IPS-18c (cell line): Measurements from ENCODE around the gene DPYD.
"Not testable (repeated sequence)": the region's sequence is repeated elsewhere in the genome, so short reads cannot be mapped to it uniquely, and the experiment has no call there.

Experiments
- H3K4me3 ChIP-seq: 2 replicates; pipeline ENCODE4 v1.7.0; 2013; ENCODE audit warnings: low read depth, mild to moderate bottlenecking, low read length, moderate library complexity; ENCODE audit not compliant: insufficient read depth
- H3K9me3 ChIP-seq: one replicate; pipeline ENCODE4 v1.6.1; 2013; ENCODE audit warnings: mild to moderate bottlenecking, low read length, moderate library complexity; ENCODE audit not compliant: control insufficient read depth, insufficient read depth

DPYD gene

DNA sequence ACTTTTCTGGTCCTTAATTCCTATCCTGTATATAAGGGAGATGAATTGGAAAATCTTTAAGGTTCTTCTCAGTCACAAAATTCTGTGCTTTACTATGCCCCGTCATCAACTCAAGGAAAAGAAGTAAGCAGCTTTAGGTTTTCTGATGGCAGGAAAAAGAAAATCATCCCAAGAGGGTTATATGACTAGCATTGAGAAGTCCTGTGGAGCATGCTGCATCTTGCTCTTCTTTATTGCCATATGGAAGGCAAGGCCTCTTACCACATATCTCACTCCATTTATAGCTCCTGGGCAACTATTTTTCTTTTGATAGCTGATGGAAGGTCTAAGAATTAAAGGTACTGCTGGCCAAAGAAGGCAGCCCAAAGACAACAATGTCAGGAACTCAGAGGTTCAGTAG is 552.5 kb downstream of the DPYD start:
- Histone ChIP-seq H3K9me3 (no peaks in the 10 kb centered on the region), H3K4me3 (no peak overlapping the region)

DNA sequence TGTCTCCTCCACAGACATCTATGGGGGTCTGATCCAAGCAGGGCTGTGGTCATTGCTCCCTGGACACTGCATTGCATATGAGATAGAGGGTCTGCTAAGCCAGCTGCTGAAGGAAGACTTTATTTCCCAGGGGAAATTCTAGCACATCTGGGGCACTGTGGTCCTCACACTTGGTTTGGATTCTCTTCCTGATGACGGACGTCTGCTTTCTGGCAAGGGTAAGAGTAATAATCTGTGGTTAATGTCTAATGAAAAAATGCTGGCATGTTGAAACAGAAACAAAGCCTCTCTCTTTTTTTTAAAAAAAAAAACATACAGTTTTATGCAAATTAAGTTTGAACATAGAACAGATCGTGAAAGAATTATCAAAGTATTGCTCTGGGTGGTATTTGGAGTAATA is 553.9 kb downstream of the DPYD start:
- Histone ChIP-seq H3K9me3 (no peaks in the 10 kb centered on the region), H3K4me3 (no peak overlapping the region)

DNA sequence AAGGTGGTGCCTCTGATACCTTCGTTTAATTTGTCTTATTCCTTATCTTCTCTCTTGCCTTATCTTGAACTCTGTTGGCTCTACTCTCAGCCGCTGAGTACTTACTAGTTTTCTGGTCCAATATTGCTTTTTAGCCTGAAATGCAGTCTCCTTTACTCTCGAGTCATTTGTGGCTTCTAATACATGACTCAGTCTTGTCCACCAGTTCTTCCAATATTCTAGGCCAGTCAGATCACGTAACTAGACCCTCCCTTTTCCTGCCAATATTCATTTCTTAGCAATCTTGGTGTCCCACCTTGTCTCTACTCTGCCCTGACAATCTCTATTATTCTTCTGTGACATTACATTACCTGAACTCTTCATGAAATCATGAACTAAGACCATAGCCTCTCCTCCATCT is 555.8 kb downstream of the DPYD start:
- Histone ChIP-seq H3K4me3 (no peak overlapping the region), H3K9me3 (no peaks in the 10 kb centered on the region)

DNA sequence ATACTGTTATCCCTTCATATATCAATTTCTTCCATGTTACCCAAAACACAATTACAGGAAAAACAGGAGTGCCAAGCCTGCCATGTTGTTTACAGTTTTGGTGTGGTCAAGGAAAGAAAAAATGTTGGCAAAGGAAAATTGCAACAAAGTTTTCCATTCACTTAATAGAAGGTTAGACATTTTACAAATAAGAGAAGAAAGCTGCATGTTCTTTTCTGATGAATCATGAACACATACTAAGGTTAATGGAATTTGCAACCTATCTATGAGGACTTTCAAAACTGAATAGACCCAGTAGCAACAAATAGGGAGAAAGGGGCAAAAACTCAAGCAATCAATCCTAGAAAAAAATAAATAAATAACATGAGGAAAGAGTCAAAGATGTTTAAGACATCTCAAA is 556.7 kb downstream of the DPYD start:
- H3K4me3 ChIP-seq = no peak overlapping the region

DNA sequence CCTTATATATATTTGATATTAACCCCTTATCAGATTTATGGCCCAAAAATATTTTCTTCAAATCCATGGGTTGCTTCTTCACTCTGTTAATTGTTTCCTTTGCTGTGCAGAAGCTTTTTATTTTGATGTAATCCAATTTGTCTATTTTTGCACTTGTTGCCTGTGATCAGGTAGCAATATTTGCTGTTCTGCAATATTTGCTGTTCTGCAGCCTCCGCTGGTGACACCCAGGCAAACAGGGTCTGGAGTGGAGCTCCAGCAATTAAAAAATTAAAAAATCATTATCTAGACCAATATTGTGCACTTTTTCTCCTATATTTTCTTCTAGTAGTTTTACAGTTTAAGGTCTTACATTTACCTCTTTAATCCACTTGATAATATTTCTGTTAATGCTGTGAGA is 564.5 kb downstream of the DPYD start:
- Histone ChIP-seq H3K9me3 (peaks cover 7% of the 10 kb centered on the region), H3K4me3 (no peak overlapping the region)

More for the DNA sequence above, 556.7 kb downstream of the DPYD start:
- H3K9me3 ChIP-seq = no peaks in the 10 kb centered on the region

DNA sequence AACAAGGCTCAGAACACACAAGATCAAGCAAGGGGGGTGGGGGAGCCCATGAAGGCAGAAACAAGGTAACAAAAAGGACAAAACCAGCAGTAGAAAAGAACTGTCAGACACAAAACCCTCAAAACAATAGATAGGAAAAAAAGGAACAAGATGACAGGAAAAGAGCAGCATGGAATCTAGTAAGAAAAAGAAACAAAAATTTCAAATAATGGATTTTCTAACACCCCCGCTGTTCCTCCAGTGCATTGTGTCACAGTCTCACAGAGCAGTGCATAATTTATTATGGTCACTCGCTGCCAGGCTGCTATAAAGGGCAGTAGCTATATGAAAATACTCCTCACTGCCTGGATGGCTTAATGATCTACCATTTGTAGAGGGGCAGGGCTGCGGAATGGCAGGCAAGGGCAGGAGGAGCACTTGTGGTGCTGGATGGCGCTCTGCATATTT is 567.9 kb downstream of the DPYD start:
- Histone ChIP-seq H3K9me3 (peaks cover 6% of the 10 kb centered on the region), H3K4me3 (no peak overlapping the region)

DNA sequence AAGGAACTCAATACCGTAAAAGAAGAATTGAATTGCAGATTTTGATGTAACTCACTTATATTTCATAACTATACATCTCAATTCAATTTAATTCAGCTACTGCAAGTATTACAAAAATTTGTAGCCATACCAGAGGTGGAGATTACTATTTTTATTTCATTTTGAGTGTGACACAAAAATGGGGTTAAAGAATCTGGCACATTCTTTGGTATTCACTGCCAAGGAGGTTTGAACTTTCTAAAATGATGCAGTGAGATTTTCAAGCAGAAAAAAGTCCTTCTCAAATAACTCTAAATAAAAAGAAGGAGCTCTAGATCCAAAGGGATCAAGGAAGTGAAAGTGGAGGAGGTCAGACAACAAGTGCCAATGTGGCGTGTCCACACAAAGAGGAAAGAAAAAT is 569.0 kb downstream of the DPYD start:
- H3K4me3 ChIP-seq = no peak overlapping the region
- no peaks in the 10 kb centered on the region for H3K9me3 ChIP-seq

DNA sequence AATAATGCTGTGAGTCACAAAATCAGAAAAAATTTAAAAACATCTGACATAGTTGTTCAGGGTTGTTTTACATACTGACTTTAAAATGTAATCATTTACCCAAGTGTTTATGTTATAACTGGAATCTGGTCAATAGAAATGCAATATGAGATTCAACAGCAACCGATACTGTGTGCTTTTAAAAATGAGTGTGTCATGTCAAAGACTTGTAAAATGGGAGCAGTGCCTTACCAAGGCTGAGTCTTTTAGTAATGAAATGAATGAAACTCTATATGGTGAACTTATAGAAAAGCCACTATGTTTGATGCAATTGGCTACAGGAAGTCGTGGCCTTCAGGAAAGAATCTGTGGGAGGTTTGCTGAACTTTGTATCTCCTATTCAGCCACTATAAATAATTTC is 570.2 kb downstream of the DPYD start:
- H3K4me3 ChIP-seq = no peak overlapping the region
- no peaks in the 10 kb centered on the region for H3K9me3 ChIP-seq

DNA sequence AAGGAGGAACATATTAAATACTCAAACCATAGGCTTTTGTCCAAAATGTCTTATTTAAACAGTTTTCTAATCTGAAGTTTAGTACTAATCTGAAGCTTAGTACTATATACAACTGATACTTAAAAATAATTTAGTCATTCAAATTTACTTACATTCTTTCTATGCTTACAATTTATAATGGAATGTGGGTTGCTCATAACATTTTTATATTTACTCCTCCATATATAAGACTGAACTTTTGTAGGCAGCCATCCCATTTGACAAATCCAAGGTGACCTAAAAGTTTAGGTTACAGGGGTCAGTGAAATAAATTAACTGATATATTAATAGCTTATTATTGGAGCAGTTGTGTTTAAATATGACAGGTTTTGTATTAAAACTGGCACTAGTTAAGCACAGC is 570.6 kb downstream of the DPYD start:
- no peaks in the 10 kb centered on the region for H3K9me3 ChIP-seq
- no peak overlapping the region for H3K4me3 ChIP-seq

DNA sequence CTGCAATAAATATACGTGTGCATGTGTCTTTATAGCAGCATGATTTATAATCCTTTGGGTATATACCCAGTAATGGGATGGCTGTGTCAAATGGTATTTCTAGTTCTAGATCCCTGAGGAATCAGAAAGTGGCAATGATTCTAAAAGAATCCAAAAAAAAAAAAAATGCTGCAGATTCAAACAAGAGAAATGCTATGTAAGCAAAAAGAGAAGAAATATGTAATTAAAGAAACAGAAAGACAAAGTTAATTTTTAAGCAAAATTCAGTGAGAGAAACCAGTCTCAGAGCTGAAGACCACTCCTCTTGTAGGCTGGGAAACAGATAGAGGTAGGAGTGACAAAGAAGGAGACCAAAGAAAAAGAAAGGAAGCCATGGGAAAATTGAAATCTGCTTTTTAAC is 571.0 kb downstream of the DPYD start:
- not testable (repeated sequence) for H3K9me3 ChIP-seq, H3K4me3 ChIP-seq

DNA sequence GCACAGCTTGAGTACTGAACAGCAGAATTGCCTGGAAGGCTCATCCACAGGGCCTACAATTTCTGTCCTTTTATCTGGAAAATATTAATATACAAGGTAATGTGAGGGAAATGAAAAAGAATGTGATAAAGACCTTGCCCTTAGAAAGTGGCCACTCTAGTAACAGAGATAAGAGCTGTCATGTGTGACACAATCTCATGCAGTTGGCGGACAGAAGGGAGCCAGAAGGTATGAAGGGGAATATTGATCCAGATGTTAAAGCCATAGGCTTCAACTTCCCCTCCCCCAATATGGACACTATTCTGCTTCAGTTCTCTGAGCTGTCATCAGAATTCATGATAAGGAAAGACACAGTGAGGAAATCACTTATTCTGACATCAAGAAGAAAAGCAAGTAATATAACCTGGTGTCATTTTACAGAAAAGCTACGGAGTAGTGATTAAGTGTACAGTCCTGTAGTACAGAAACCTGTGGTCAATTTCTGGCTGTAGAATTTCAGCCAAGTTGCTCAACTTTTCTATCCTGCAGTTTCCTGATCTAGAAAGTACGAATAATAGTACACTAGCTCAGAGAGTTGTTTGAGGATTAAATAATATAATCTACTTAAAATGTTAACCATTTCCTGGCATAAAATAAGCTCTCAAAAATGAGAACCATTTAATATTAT is 572.1 kb downstream of the DPYD start:
- Histone ChIP-seq H3K9me3 (no peaks in the 10 kb centered on the region), H3K4me3 (no peak overlapping the region)

DNA sequence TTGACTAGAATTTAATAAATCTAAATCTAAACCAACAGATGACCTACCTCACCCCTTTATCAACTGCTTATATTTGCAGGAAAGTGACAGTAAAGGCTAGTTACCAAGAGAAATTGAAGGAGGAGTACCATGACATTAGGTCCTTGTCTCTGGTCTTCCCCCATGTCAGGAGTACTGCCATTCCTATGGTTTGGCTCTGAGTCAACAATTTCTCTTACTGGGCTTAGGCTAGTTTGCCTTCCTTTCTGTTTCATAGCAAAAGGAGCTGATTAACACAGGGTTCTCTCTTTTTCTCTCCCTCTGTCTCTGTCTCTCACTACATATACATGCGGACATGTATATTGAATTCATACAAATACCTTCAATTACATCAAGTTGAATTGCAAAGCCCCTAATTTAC is 579.9 kb downstream of the DPYD start:
- Histone ChIP-seq H3K9me3 (no peaks in the 10 kb centered on the region), H3K4me3 (no peak overlapping the region)

DNA sequence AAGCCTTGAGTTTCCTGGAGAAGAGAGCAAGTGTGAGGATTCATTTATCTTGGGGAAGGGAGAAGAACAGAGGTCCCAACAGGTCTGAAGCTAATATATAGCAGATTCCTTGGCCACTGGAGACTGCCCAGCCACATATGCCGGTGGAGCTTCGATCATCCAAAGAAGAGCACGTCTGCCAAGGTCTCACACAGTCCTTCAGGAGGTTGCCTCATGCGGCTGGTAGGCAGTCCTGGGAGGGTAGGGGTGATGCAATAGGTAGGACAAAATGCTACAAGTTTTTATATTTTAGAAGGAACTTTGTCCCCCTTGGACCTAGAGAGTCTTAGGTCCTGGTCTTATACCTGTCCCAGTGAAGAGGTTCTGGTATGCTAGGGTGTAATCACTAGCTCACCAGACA is 582.5 kb downstream of the DPYD start:
- H3K9me3 ChIP-seq = no peaks in the 10 kb centered on the region

DNA sequence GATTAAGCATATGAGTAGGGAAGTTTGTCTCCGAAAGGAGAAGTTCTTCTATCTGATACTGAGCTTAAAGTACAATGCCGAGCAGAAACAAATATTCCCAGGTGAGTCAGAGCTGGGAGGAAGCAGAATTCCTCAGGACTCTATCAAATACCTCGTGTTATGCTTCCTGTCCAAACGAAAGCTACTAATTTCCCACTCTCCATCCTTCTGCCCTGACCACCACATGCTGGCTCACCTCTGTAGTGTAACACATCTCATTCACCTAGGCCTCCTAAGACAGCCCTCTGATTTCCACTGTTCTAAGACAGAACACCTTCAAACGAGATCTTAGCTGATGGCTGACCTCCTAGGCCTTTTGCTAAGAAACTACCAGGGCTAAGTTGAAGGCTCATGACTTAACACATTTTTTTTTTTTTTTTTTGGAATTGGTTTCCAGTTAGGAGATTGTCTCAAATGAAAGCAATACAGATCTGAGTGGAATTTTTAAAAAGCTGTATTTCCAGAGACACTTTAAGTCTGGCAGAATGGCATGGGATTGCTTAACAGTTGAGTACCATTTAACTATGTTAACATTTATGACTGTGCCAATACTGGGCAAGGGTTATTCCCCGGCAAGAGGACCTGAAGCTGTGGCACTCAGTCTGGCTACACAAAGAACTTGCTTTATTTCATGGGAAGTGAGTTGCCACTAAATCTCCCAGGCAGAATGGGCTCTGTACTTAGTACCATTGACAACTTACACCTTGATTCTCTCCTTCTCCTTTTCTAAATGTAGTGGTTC is 583.4 kb downstream of the DPYD start:
- Histone ChIP-seq H3K9me3 (no peaks in the 10 kb centered on the region), H3K4me3 (no peak overlapping the region)

More for the DNA sequence above, 582.5 kb downstream of the DPYD start:
- H3K4me3 ChIP-seq = no peak overlapping the region

DNA sequence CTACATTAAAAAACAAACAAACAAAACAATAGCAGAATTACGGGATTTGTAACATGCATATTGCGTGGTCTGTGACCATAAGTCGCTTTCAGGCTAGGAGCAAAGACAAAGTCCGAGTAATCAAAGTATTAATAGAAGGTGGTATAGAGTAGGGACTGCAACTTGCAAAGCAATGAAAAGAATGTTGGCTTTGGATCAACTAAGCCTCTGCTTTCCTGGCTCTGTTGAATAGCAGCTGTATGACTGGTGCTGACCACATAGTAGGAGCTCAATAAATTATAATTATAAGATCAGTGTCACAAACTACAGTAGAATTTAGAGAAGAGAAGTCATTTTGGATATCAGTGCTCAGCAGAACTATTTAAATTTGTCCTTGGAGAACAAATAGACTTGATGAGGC is 586.4 kb downstream of the DPYD start:
- Histone ChIP-seq H3K9me3 (no peaks in the 10 kb centered on the region), H3K4me3 (no peak overlapping the region)

DNA sequence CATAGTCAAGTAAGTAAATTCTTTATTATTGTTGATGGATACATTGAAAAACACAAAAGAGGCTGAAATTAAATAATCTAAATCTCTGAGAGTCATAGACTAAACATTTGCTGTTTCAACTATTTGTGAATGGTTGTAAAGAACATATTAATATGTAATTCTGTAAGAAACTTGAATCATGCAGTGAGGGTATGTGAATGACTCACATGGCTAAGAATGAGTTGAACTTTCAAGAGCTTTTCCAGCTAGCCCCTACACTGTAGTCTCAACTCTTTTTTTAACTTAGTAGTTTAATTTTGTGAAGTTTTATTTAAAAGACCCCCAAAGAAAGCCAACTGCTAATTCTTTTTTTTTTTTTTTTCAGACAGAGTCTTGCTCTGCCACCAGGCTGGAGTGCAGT is 588.1 kb downstream of the DPYD start:
- H3K9me3 ChIP-seq = no peaks in the 10 kb centered on the region

DNA sequence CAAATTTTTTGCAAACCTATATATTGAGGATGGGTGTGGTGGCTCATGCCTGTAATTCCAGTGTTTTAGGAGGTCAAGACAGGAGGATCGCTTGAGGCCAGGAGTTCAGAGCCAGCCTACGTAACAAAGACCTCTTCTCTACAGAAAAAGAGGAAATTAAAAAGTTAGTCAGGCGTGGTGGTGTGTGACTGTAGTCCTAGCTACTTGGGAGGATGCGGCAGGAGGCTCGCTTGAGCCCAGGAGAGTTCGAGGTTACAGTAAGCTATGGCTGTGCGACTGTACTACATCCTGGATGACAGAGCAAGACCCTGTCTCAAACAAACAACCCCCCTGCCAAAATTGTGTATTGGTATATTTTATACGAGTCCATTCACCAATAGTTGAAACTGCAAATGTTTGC is 589.7 kb downstream of the DPYD start:
- no peak overlapping the region for H3K4me3 ChIP-seq
- no peaks in the 10 kb centered on the region for H3K9me3 ChIP-seq

More for the DNA sequence above, 588.1 kb downstream of the DPYD start:
- no peak overlapping the region for H3K4me3 ChIP-seq

DNA sequence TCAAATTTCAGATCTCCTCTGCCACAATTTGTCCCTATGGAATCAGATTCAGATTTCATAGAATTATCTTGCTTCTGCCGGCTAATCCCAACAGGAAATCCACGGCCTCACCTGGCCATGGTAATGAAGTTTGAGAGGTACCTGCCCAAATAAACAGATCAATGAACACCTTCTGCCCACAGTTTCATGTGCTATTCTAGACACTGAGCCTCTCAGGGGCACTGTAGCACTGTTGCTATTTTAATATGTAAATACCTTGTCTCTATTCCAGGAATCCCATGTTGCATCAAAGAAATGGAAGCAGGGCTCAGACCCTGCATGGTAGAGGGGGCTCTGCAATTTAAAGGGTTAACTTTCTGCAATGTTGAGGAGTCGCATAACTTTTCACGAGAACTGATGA is 606.1 kb downstream of the DPYD start:
- Histone ChIP-seq H3K4me3 (no peak overlapping the region), H3K9me3 (peaks cover 2% of the 10 kb centered on the region)

DNA sequence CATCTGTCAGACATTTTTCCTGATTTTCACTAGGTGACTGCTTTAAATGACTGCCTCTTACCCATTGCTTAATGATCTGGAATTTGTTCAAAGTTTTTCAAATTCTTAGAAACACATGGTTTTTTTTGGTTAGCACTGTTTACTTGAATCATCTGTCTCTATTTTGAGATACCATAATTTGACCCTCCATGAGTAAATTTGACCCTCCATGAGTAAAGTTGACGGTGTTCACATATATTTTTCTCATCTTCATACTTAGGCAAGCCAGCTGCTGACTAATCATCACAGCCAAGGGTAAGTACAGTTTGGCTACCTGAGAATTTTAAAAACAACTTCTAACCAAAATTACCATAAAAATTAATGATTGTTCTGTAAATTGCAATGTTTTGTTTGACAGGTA is 612.7 kb downstream of the DPYD start:
- no peaks in the 10 kb centered on the region for H3K9me3 ChIP-seq
- no peak overlapping the region for H3K4me3 ChIP-seq
